WTC11 (cell line): Measurements from ENCODE around the gene FAM221B.
A peak's percentile ranks its signal among the peaks of the same experiment; 100 is the strongest.

Experiments
- CBFB ChIP-seq: sonication (generic); formaldehyde crosslinking; IDR thresholded peaks from 2 replicates; pipeline ENCODE4 v1.8.1; 2022; ENCODE audit warnings: mild to moderate bottlenecking, low read depth, missing genetic modification reagents
- FOXJ3 ChIP-seq: sonication (generic); formaldehyde crosslinking; IDR thresholded peaks from 2 replicates; pipeline ENCODE4 v1.9.0; 2021; ENCODE audit warnings: missing genetic modification reagents, mild to moderate bottlenecking, borderline replicate concordance
- GABPB1 ChIP-seq: sonication (generic); formaldehyde crosslinking; IDR thresholded peaks from 2 replicates; pipeline ENCODE4 v1.8.1; 2023; ENCODE audit warnings: mild to moderate bottlenecking, missing genetic modification reagents
- GTF2I ChIP-seq: fragments of 250-450 bp; sonication (Bioruptor Pico); conservative IDR thresholded peaks from 2 replicates; pipeline ENCODE4 v1.4.0; 2021; ENCODE audit warnings: mild to moderate bottlenecking
- JUN ChIP-seq: sonication (generic); formaldehyde crosslinking; IDR thresholded peaks from 2 replicates; pipeline ENCODE4 v1.8.0; 2023; ENCODE audit warnings: mild to moderate bottlenecking, missing genetic modification reagents
- PRRX2 ChIP-seq: fragments of 250-450 bp; sonication (Bioruptor Pico); IDR thresholded peaks from 2 replicates; pipeline ENCODE4 v1.8.0; 2021; ENCODE audit warnings: mild to moderate bottlenecking
- RELA ChIP-seq: sonication (generic); formaldehyde crosslinking; IDR thresholded peaks from 2 replicates; pipeline ENCODE4 v1.8.1; 2022; ENCODE audit warnings: missing genetic modification reagents, mild to moderate bottlenecking, borderline replicate concordance
- TP53 ChIP-seq: sonication (generic); formaldehyde crosslinking; IDR thresholded peaks from 2 replicates; pipeline ENCODE4 v1.8.1; 2023; ENCODE audit warnings: mild to moderate bottlenecking, missing genetic modification reagents
- ZNF232 ChIP-seq: sonication (generic); formaldehyde crosslinking; IDR thresholded peaks from 2 replicates; pipeline ENCODE4 v1.8.0; 2022; ENCODE audit warnings: mild to moderate bottlenecking, missing genetic modification reagents
- ZNF396 ChIP-seq: fragments of 250-450 bp; sonication (Bioruptor Pico); IDR thresholded peaks from 2 replicates; pipeline ENCODE4 v1.8.0; 2021; ENCODE audit warnings: mild to moderate bottlenecking, moderate library complexity, borderline replicate concordance
- TF ChIP-seq, protein P1 (sequence below): fragments of 200-600 bp; IDR thresholded peaks from 2 replicates; pipeline ENCODE4 v1.8.0; 2022; ENCODE audit warnings: antibody characterized with exemption
- TF ChIP-seq, protein P2 (sequence below): sonication (generic); formaldehyde crosslinking; IDR thresholded peaks from 2 replicates; pipeline ENCODE4 v1.8.1; 2022; ENCODE audit warnings: mild to moderate bottlenecking, missing genetic modification reagents, moderate library complexity, borderline replicate concordance
- TF ChIP-seq, protein P3 (sequence below): sonication (generic); formaldehyde crosslinking; IDR thresholded peaks from 2 replicates; pipeline ENCODE4 v1.8.0; 2022; ENCODE audit warnings: mild to moderate bottlenecking, missing genetic modification reagents

- TF ChIP-seq, protein P1, sequence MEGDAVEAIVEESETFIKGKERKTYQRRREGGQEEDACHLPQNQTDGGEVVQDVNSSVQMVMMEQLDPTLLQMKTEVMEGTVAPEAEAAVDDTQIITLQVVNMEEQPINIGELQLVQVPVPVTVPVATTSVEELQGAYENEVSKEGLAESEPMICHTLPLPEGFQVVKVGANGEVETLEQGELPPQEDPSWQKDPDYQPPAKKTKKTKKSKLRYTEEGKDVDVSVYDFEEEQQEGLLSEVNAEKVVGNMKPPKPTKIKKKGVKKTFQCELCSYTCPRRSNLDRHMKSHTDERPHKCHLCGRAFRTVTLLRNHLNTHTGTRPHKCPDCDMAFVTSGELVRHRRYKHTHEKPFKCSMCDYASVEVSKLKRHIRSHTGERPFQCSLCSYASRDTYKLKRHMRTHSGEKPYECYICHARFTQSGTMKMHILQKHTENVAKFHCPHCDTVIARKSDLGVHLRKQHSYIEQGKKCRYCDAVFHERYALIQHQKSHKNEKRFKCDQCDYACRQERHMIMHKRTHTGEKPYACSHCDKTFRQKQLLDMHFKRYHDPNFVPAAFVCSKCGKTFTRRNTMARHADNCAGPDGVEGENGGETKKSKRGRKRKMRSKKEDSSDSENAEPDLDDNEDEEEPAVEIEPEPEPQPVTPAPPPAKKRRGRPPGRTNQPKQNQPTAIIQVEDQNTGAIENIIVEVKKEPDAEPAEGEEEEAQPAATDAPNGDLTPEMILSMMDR: no peak
- TF ChIP-seq FOXJ3 (CRISPR knock-in tag): no peak
- TF ChIP-seq PRRX2 (CRISPR knock-in tag): no peak
- no peak; the same call in 1 of the 2 replicates for TF ChIP-seq CBFB (CRISPR knock-in tag)
- no peak for TF ChIP-seq ZNF232 (CRISPR knock-in tag)
- TF ChIP-seq ZNF396 (CRISPR knock-in tag): no peak
- no peak for TF ChIP-seq GTF2I (CRISPR knock-in tag)
- TF ChIP-seq JUN: no peak
- TF ChIP-seq, protein P2, sequence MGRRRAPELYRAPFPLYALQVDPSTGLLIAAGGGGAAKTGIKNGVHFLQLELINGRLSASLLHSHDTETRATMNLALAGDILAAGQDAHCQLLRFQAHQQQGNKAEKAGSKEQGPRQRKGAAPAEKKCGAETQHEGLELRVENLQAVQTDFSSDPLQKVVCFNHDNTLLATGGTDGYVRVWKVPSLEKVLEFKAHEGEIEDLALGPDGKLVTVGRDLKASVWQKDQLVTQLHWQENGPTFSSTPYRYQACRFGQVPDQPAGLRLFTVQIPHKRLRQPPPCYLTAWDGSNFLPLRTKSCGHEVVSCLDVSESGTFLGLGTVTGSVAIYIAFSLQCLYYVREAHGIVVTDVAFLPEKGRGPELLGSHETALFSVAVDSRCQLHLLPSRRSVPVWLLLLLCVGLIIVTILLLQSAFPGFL (CRISPR knock-in tag): no peak
- TF ChIP-seq, protein P3, sequence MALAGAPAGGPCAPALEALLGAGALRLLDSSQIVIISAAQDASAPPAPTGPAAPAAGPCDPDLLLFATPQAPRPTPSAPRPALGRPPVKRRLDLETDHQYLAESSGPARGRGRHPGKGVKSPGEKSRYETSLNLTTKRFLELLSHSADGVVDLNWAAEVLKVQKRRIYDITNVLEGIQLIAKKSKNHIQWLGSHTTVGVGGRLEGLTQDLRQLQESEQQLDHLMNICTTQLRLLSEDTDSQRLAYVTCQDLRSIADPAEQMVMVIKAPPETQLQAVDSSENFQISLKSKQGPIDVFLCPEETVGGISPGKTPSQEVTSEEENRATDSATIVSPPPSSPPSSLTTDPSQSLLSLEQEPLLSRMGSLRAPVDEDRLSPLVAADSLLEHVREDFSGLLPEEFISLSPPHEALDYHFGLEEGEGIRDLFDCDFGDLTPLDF (CRISPR knock-in tag): no peak
- peak; percentile 95 for TF ChIP-seq GABPB1 (CRISPR knock-in tag)
- TF ChIP-seq TP53 (CRISPR knock-in tag): no peak
- TF ChIP-seq RELA (CRISPR knock-in tag): no peak
Measured at GRCh38 chr9:35814106-35814840, 14.3 kb downstream of the FAM221B start.
